MCF 10A (cell line): ENCODE data around the gene LRRC75B. TPM values are rescaled to one million over a fixed set of nuclear protein-coding genes. Genes with fewer than 3 reads are reported as not detected.

Experiments used
- BruUV-seq: library from RNA; stranded (reverse); fragments of 400-500 nt; replicated peaks from 2 replicates; lab custom pipeline; 2021; lab: Mats Ljungman, UMichigan
- CTCF ChIA-PET: fragments of 300-600 bp; sonication (Branson Sonifier 250); formaldehyde crosslinking; extraction: SDS; loops from one replicate; lab custom pipeline; 2021; ENCODE audit warnings: antibody characterized with exemption, inconsistent platforms; lab: Yijun Ruan, JAX
- POLR2A ChIA-PET: fragments of 300-600, 350-650 bp; sonication (Branson Sonifier 250); formaldehyde crosslinking; extraction: SDS; loops from one replicate; lab custom pipeline; 2020; ENCODE audit warnings: antibody characterized with exemption, inconsistent platforms; lab: Yijun Ruan, JAX
- DNase-seq: peaks from one replicate; pipeline ENCODE4 v3.0.0-alpha.2; 2018; ENCODE audit not compliant: unreplicated experiment
- H3K27ac Mint-ChIP-seq: one replicate; pipeline ENCODE4 v1.8.0; 2022; ENCODE audit warnings: mild to moderate bottlenecking, low read depth, mixed read lengths; ENCODE audit not compliant: unreplicated experiment
- H3K27me3 Mint-ChIP-seq: one replicate; pipeline ENCODE4 v1.8.0; 2022; ENCODE audit warnings: mixed read lengths; ENCODE audit not compliant: insufficient read depth, unreplicated experiment
- H3K36me3 Mint-ChIP-seq: one replicate; pipeline ENCODE4 v1.8.0; 2022; ENCODE audit warnings: mild to moderate bottlenecking, moderate library complexity, mixed read lengths; ENCODE audit not compliant: insufficient read depth, unreplicated experiment
- H3K4me1 Mint-ChIP-seq: one replicate; pipeline ENCODE4 v1.8.0; 2022; ENCODE audit warnings: mixed read lengths; ENCODE audit not compliant: insufficient read depth, unreplicated experiment
- H3K4me3 Mint-ChIP-seq: one replicate; pipeline ENCODE4 v1.8.0; 2022; ENCODE audit warnings: mild to moderate bottlenecking, moderate library complexity, mixed read lengths; ENCODE audit not compliant: unreplicated experiment
- H3K9me3 Mint-ChIP-seq: one replicate; pipeline ENCODE4 v1.8.0; 2022; ENCODE audit warnings: mixed read lengths; ENCODE audit not compliant: unreplicated experiment
- CTCF ChIP-seq: fragments of 200-600 bp; IDR thresholded peaks from one replicate; pipeline ENCODE4 v1.8.0; 2022; ENCODE audit warnings: antibody characterized with exemption, mild to moderate bottlenecking; ENCODE audit not compliant: unreplicated experiment
- intact Hi-C: fragments of 100-400 bp; cut with micrococcal nuclease; formaldehyde crosslinking; loops from 2 replicates; pipeline ENCODE4 v1.14.1; 2022
- total RNA-seq: library from RNA; stranded (reverse); gene quantifications from 2 replicates; pipeline ENCODE4 v1.2.3, GENCODE V29; 2022

The LRRC75B gene
- total RNA-seq, 1 experiment from 2014 or later: 2.6 TPM

DNA sequence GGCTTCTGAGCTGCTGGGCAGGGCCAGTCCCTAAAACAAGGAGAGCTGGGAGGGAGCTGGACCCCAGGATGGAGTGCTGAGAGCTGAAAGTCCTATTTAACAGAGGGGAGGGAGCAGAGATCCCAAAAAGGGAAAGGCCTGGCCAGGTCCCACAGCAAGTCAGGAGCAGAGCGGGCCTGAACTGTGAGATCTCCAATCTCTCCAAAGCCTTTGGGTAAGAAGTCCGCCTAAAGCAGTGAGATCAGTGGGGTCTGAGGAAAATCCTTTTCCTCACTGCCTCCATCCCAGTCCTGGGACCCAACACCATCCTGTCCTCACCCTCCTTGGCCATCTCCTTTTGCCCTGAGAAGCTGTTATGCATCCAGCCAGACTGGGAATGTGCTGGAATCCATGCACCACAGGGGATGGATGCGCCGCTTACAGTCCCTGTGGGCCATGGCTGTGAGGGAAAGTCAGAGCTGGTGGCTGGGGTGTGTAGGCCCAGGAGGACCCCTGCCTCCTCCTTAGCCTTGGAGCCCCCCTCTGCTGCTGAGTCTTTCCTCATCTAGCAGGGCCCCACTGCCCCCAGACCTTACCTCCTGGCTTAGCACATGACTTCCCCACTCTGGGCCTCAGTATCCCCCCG, 8.6 kb downstream of the LRRC75B start:
- Mint-ChIP-seq H3K4me3 (no peak overlapping the region), H3K27ac (no peak overlapping the region), H3K27me3 (no peaks in the 10 kb centered on the region), H3K4me1 (peaks cover 8% of the 10 kb centered on the region), H3K36me3 (no peaks in the 10 kb centered on the region), H3K9me3 (no peaks in the 10 kb centered on the region)
- intact Hi-C loops: no loop called here
- BruUV-seq: no TSS peak
- ChIA-PET POLR2A (interaction anchor here (0.9 to 1.4 kb wide), 2 partner anchors 11 to 20 kb away, joined by 4 to 5 read pairs; no protein-coding TSS in a partner anchor), CTCF (interaction anchor here (0.7 kb wide), 1 partner anchor 16 kb away, joined by 3 read pairs; no protein-coding TSS in a partner anchor)
- no peak for DNase-seq
- no peak for TF ChIP-seq CTCF

GRCh38 chr22:24583221-24584165, 9.4 kb downstream of the LRRC75B start:
- no peak overlapping the region for H3K4me3 Mint-ChIP-seq
- no peak for TF ChIP-seq CTCF
- no peaks in the 10 kb centered on the region for H3K27me3 Mint-ChIP-seq
- POLR2A ChIA-PET: interaction anchor here (0.9 to 1.4 kb wide), 2 partner anchors 11 to 20 kb away, joined by 4 to 5 read pairs; no protein-coding TSS in a partner anchor
- intact Hi-C loops: no loop called here
- DNase-seq: no peak
- no TSS peak for BruUV-seq
- peaks cover 13% of the 10 kb centered on the region for H3K4me1 Mint-ChIP-seq
- H3K36me3 Mint-ChIP-seq: peaks cover 3% of the 10 kb centered on the region
- no peak overlapping the region for H3K27ac Mint-ChIP-seq
- no peaks in the 10 kb centered on the region for H3K9me3 Mint-ChIP-seq
- CTCF ChIA-PET: interaction anchor here (0.6 kb wide), 1 partner anchor 74 kb away, joined by 3 read pairs; no protein-coding TSS in a partner anchor

GRCh38 chr22:24582056-24582814, 10.6 kb downstream of the LRRC75B start:
- H3K4me3 Mint-ChIP-seq: no peak overlapping the region
- H3K36me3 Mint-ChIP-seq: peaks cover 16% of the 10 kb centered on the region
- BruUV-seq: no TSS peak
- ChIA-PET CTCF (no interaction called here), POLR2A (no interaction called here)
- H3K4me1 Mint-ChIP-seq: peaks cover 17% of the 10 kb centered on the region
- no peak for TF ChIP-seq CTCF
- intact Hi-C loops: no loop called here
- H3K27me3 Mint-ChIP-seq: no peaks in the 10 kb centered on the region
- DNase-seq: no peak
- no peaks in the 10 kb centered on the region for H3K9me3 Mint-ChIP-seq
- no peak overlapping the region for H3K27ac Mint-ChIP-seq
